Suprapubic skin (tissue), 4 donors: ENCODE results near the gene FSTL4.

Experiments used
- CTCF ChIP-seq, 2 donors: fragments of 200-600 bp in 1 of 2; fragments of 450-650 bp in 1 of 2; sonication (generic) in 1 of 2; IDR thresholded peaks; one replicate each; pipeline ENCODE4 v1.5.1; 2016 to 2019; ENCODE audit warnings: antibody characterized with exemption in 2 of 2, mild to moderate bottlenecking in 1 of 2, moderate library complexity in 1 of 2
- POLR2A ChIP-seq, 2 donors: fragments of 450-650 bp; IDR thresholded peaks; one replicate each; pipeline ENCODE4 v1.6.1; 2017; ENCODE audit warnings: antibody characterized with exemption in 2 of 2, mild to moderate bottlenecking in 2 of 2, moderate library complexity in 2 of 2
- POLR2AphosphoS5 ChIP-seq, 3 donors: sonication (generic); formaldehyde crosslinking; IDR thresholded peaks; one replicate each; pipeline ENCODE4 v1.6.1; 2017; ENCODE audit warnings: antibody characterized with exemption in 3 of 3

GRCh38 chr5:133330956-133331355 lies 281.4 kb downstream of the FSTL4 start:
- TF ChIP-seq CTCF (IDR thresholded peaks at IDR 0.05) = no peak
- TF ChIP-seq POLR2A (IDR thresholded peaks at IDR 0.05) = no peak
- no peak for TF ChIP-seq POLR2AphosphoS5 (IDR thresholded peaks at IDR 0.05)
